ENCODE results near the gene CCDC89. TPM values are rescaled to one million over a fixed set of nuclear protein-coding genes. Genes with fewer than 3 reads are reported as not detected.
A peak's percentile ranks its signal among the peaks of the same experiment; 100 is the strongest.

The CCDC89 gene
- total RNA-seq, 6 experiments from 2014 or later = 1.7 to 3.5 (median 2.8) TPM

DNA sequence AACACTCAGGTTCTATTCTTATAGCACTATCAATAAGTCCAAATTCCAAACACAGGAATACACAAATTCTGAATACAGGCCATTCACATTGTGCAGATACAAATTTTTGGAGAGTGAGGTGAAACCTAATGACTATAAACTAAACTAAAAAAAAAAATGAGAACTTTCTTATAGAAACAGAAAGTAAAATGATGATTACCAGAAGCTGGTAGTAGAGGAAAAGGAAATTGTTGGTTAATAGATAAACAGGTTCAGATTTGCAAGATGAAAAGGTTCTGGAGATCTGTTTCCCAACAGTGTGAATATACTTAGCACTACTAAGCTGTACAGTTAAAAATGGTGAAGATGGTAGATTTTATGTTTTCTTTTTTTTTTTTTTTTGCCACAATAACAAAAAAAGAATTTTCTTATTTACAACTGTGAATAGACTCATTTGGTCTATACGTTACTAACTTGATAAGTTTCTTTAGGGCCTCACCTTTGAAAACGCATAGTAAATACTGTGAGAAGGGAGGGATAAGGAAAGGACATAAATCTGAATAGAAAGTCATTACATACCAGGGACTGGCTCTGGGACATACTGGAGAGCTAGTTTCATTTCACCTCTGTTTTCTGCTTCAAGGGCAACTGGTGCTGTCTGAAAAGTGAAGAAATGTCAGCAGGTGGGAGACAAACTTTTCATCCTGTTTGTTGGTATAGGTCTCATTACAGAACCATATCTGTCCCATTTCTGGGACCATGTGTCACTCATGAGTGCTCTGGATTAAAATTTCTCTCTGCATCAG is 14.2 kb upstream of the CCDC89 start:
- TF ChIP-seq, protein P1, sequence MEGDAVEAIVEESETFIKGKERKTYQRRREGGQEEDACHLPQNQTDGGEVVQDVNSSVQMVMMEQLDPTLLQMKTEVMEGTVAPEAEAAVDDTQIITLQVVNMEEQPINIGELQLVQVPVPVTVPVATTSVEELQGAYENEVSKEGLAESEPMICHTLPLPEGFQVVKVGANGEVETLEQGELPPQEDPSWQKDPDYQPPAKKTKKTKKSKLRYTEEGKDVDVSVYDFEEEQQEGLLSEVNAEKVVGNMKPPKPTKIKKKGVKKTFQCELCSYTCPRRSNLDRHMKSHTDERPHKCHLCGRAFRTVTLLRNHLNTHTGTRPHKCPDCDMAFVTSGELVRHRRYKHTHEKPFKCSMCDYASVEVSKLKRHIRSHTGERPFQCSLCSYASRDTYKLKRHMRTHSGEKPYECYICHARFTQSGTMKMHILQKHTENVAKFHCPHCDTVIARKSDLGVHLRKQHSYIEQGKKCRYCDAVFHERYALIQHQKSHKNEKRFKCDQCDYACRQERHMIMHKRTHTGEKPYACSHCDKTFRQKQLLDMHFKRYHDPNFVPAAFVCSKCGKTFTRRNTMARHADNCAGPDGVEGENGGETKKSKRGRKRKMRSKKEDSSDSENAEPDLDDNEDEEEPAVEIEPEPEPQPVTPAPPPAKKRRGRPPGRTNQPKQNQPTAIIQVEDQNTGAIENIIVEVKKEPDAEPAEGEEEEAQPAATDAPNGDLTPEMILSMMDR (IDR thresholded peaks at IDR 0.05) = no peak

DNA sequence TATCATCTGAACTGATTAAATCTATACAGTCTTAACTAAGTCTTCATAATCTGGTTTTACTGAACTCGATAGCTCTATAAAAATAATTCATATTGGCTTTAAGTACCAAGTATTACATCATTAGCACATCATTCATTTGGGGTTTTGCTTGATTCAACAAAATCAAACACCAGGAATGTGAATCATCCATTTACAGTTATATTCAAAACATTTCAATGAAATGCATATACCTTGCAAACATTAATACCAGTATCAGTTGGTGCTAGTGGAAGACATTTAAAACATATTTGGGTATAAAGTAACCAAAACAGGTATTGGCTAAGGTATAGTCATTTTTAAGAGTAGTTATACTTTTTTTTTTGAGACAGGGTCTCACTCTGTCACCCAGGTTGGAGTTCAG is 12.2 kb upstream of the CCDC89 start:
- Mint-ChIP-seq H3K4me3 (no peak overlapping the region), H3K27ac (no peak overlapping the region), H3K27me3 (ENCODE audit: insufficient read depth) (no peaks in the 10 kb centered on the region), H3K4me1 (ENCODE audit: low read depth) (peaks cover 34% of the 10 kb centered on the region), H3K9me3 (no peaks in the 10 kb centered on the region), H3K36me3 (ENCODE audit: low read depth) (peaks cover 43% of the 10 kb centered on the region)
- no peak for DNase-seq
- TF ChIP-seq, protein P1 (IDR thresholded peaks at IDR 0.05) = no peak

More for the DNA sequence above, 14.2 kb upstream of the CCDC89 start:
- no peak for DNase-seq
- H3K27ac Mint-ChIP-seq = no peak overlapping the region
- H3K9me3 Mint-ChIP-seq = no peaks in the 10 kb centered on the region
- H3K36me3 Mint-ChIP-seq (ENCODE audit: low read depth) = peaks cover 48% of the 10 kb centered on the region
- H3K27me3 Mint-ChIP-seq (ENCODE audit: insufficient read depth) = no peaks in the 10 kb centered on the region
- H3K4me3 Mint-ChIP-seq = no peak overlapping the region
- peaks cover 31% of the 10 kb centered on the region for H3K4me1 Mint-ChIP-seq (ENCODE audit: low read depth)

DNA sequence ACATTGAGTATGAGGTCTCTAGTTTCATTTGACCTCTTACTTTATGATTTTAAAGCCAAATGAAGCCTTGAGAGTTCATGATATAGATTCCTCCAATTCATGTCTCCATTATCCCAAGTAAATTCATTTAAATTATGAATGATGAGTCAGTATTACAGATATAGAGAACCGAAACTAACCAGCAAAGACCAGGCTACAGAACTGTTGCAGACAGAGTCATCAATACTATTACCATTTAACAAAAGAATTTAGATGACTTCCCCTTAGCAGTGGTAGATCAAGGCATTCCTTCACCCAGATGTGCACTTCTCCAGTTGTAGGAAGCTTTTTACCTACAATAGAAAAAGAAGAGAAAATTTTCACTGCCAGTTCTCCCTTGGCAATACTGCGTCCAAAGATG is 11.8 kb upstream of the CCDC89 start:
- Mint-ChIP-seq H3K4me1 (ENCODE audit: low read depth) (peaks cover 34% of the 10 kb centered on the region), H3K9me3 (no peaks in the 10 kb centered on the region), H3K36me3 (ENCODE audit: low read depth) (peaks cover 42% of the 10 kb centered on the region), H3K27me3 (ENCODE audit: insufficient read depth) (no peaks in the 10 kb centered on the region), H3K4me3 (no peak overlapping the region), H3K27ac (no peak overlapping the region)
- TF ChIP-seq, protein P1 (IDR thresholded peaks at IDR 0.05) = no peak
- DNase-seq = no peak

GRCh38 chr11:85695546-85695945 is 9.6 kb upstream of the CCDC89 start:
- H3K36me3 Mint-ChIP-seq (ENCODE audit: low read depth) = peaks cover 35% of the 10 kb centered on the region
- H3K27me3 Mint-ChIP-seq (ENCODE audit: insufficient read depth) = peaks cover 1% of the 10 kb centered on the region
- H3K9me3 Mint-ChIP-seq = no peaks in the 10 kb centered on the region
- no peak overlapping the region for H3K4me3 Mint-ChIP-seq
- DNase-seq = peak; percentile 20
- H3K4me1 Mint-ChIP-seq (ENCODE audit: low read depth) = peaks cover 34% of the 10 kb centered on the region
- TF ChIP-seq, protein P1 (IDR thresholded peaks at IDR 0.05) = no peak
- H3K27ac Mint-ChIP-seq = peak overlapping the region; percentile 35

GRCh38 chr11:85694385-85694980 is 8.5 kb upstream of the CCDC89 start:
- peaks cover 1% of the 10 kb centered on the region for H3K27me3 Mint-ChIP-seq (ENCODE audit: insufficient read depth)
- no peaks in the 10 kb centered on the region for H3K9me3 Mint-ChIP-seq

More at GRCh38 chr11:85694385-85694980, 8.5 kb upstream of the CCDC89 start:
- no peak overlapping the region for H3K27ac Mint-ChIP-seq
- peaks cover 34% of the 10 kb centered on the region for H3K4me1 Mint-ChIP-seq (ENCODE audit: low read depth)
- no peak overlapping the region for H3K4me3 Mint-ChIP-seq
- TF ChIP-seq, protein P1 (IDR thresholded peaks at IDR 0.05) = peak; percentile 80
- peak; percentile 60 for DNase-seq
- peaks cover 36% of the 10 kb centered on the region for H3K36me3 Mint-ChIP-seq (ENCODE audit: low read depth)
